ENCODE measurements around the gene WWC2.

- TF ChIP-seq CTCF (tag by site-specific recombination; IDR thresholded peaks at IDR 0.05) (no peak), ZNF692 (tag by site-specific recombination; IDR thresholded peaks at IDR 0.05) (no peak), ZNF473 (tag by site-specific recombination; IDR thresholded peaks at IDR 0.05) (no peak), ZNF138 (tag by site-specific recombination; IDR thresholded peaks at IDR 0.05; ENCODE audit: borderline replicate concordance) (no peak), ZNF121 (tag by site-specific recombination; IDR thresholded peaks at IDR 0.05) (no peak), ZNF510 (tag by site-specific recombination; IDR thresholded peaks at IDR 0.05; ENCODE audit: insufficient replicate concordance) (no peak), ZNF658 (tag by site-specific recombination; IDR thresholded peaks at IDR 0.05) (no peak), ZNF24 (tag by site-specific recombination; IDR thresholded peaks at IDR 0.05) (no peak)
- TF ChIP-seq, protein P1, sequence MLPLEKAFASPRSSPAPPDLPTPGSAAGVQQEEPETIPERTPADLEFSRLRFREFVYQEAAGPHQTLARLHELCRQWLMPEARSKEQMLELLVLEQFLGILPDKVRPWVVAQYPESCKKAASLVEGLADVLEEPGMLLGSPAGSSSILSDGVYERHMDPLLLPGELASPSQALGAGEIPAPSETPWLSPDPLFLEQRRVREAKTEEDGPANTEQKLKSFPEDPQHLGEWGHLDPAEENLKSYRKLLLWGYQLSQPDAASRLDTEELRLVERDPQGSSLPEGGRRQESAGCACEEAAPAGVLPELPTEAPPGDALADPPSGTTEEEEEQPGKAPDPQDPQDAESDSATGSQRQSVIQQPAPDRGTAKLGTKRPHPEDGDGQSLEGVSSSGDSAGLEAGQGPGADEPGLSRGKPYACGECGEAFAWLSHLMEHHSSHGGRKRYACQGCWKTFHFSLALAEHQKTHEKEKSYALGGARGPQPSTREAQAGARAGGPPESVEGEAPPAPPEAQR (tag by site-specific recombination; IDR thresholded peaks at IDR 0.05), result no peak
- TF ChIP-seq, protein P2, sequence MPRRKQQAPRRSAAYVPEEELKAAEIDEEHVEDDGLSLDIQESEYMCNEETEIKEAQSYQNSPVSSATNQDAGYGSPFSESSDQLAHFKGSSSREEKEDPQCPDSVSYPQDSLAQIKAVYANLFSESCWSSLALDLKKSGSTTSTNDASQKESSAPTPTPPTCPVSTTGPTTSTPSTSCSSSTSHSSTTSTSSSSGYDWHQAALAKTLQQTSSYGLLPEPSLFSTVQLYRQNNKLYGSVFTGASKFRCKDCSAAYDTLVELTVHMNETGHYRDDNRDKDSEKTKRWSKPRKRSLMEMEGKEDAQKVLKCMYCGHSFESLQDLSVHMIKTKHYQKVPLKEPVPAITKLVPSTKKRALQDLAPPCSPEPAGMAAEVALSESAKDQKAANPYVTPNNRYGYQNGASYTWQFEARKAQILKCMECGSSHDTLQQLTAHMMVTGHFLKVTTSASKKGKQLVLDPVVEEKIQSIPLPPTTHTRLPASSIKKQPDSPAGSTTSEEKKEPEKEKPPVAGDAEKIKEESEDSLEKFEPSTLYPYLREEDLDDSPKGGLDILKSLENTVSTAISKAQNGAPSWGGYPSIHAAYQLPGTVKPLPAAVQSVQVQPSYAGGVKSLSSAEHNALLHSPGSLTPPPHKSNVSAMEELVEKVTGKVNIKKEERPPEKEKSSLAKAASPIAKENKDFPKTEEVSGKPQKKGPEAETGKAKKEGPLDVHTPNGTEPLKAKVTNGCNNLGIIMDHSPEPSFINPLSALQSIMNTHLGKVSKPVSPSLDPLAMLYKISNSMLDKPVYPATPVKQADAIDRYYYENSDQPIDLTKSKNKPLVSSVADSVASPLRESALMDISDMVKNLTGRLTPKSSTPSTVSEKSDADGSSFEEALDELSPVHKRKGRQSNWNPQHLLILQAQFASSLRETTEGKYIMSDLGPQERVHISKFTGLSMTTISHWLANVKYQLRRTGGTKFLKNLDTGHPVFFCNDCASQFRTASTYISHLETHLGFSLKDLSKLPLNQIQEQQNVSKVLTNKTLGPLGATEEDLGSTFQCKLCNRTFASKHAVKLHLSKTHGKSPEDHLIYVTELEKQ (tag by site-specific recombination; IDR thresholded peaks at IDR 0.05; ENCODE audit: borderline replicate concordance), result no peak
Measured at GRCh38 chr4:183158062-183158461, 59.0 kb downstream of the WWC2 start.
